Amygdala (tissue), 56 donors: ENCODE results near the gene ACER3.
"Not testable (repeated sequence)": the region's sequence is repeated elsewhere in the genome, so short reads cannot be mapped to it uniquely, and the experiment has no call there.

Source experiments
- DNase-seq, 56 donors: peaks; one replicate each; lab custom pipeline; 2025; lab: John Stamatoyannopoulos, UW

Gene ACER3

GRCh38 chr11:76911415-76911808 is 50.7 kb downstream of the ACER3 start:
- DNase-seq, result no peak

- DNase-seq, result no peak
These were observed 56.0 kb downstream of the ACER3 start for GRCh38 chr11:76916712-76917111.

DNA sequence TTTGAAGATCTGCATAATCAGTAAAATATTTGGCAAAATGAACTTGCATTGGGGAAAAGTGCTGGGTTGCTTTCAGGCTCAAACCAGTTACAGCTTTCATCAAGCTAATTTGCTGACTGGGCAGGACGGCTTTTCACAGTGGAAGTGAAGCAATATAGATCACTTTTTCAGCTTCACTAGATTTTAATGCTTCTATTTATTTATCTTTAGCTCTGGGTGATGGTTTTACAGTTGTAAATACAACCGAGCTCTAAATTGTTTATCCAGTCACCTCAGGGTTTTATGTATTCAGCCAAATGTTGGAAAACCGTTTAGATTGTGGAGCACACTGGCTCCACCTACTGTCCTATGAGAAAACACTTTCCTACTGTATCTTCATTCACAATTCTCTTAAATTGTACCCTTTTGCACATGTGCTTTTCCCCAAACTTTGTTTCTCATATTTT is 58.2 kb downstream of the ACER3 start:
- DNase-seq, result peak in 12 of 56 donors; percentile 2 to 63 (median 16)

- DNase-seq, result no peak
These were observed 58.7 kb downstream of the ACER3 start for GRCh38 chr11:76919467-76919866.

GRCh38 chr11:76919887-76920746 is 59.4 kb downstream of the ACER3 start:
- DNase-seq, result peak in 50 of 56 donors; percentile 8 to 86 (median 40)

GRCh38 chr11:76927160-76927559 is 66.4 kb downstream of the ACER3 start:
- no peak for DNase-seq

DNA sequence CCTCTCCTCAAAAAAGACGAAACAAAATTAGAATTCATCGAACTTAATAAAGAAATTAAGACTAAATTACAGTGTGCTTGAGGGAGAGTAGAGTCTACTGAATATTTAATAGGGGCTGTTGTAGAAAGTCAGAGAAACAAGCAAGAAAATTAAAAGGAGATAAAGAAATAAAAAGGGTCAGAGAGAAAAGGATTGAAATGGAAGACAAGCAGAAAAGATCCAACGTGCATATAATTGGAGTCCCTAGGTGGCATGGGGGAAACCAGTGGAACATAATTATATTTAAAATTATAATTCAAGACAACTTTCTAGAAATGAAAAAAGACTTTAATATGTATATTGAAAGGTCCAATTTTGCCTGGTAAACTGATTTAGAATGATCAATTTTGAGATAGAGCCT is 74.3 kb downstream of the ACER3 start:
- DNase-seq, result no peak

GRCh38 chr11:76939219-76939631 is 78.5 kb downstream of the ACER3 start:
- no peak for DNase-seq

GRCh38 chr11:76944225-76944624 is 83.5 kb downstream of the ACER3 start:
- no peak for DNase-seq

- DNase-seq, result no peak
These were observed 85.5 kb downstream of the ACER3 start for GRCh38 chr11:76946223-76946622.

- DNase-seq, result no peak
These were observed 86.5 kb downstream of the ACER3 start for GRCh38 chr11:76947190-76947589.

DNA sequence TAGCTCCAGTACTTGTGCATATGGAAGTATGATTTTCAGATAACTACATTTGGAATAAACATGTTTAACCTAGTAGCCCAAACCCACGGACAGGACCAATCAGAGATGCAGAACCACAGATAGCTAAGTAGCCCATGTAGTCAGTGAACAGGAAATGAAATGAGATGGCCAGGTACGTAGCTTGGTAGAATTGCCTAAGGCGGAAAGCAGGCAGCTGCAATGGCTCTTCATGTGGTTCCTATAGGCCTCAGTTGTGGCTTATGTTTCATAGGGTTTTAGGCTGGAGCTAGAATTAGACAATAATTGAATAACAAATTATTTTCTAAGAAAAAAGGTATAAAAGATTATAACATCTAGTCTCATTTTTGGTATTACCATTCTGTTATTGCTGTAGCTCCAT is 87.1 kb downstream of the ACER3 start:
- DNase-seq, result no peak

- no peak for DNase-seq
These were observed 94.9 kb downstream of the ACER3 start for GRCh38 chr11:76955459-76956114.

DNA sequence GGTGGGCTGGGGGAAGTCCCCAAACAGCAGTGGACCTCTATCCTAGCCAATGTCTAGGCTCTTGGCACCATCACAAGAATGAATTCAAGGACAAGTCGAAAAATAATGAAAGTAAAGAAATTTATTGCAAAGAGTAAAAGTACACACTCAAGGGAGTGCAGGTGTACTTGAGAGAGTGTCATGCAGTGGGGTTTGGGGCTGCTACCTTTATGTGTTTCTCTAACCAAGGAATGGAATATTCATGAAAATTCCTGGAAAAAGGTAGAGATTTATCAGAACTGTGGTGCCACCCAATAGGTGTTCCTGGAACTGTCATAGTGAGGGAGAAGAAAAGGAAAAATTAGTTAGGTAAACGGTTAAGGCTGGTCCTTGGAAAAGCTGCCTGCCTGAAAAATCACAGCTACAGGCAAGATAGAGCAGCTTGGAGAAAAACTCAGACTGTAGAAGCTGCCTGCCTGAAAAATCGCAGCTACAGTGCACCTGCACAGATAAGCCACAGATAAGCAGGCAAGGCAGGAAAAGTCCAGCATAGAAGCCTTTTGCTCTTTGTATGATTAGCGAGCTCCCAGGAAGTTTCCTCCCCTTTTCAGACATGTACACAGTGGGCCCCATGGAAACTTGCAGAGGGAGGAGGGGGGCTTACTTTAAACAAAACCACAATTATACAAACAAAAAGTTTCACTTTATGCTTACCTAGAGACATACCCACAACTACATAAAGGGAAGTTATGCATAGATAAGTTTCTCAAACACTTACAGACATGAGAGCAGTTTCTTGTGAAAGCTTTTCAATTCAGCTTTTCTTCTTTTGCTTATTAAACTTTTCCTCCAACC is 102.1 kb downstream of the ACER3 start:
- no peak for DNase-seq

- not testable (repeated sequence) for DNase-seq
These were observed 102.9 kb downstream of the ACER3 start for GRCh38 chr11:76963417-76964168.

DNA sequence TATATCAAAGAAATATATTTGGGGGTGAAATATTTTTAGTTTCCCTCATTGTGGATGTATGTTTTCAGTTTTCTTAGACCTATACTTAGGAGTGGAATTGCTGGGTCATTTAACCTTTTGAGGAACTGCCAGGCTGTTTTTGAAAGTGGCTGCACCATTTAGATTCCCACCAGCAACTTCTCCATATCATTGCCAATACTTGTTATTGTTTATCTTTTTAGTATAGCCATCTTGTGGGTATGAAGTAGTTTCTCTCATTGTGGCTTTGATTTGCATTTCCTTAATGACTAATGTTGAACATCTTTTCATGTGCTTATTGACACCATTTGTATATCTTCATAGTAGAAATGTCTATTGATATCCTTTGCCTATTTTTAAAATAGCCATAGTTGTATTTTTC is 111.3 kb downstream of the ACER3 start:
- DNase-seq, result no peak

DNA sequence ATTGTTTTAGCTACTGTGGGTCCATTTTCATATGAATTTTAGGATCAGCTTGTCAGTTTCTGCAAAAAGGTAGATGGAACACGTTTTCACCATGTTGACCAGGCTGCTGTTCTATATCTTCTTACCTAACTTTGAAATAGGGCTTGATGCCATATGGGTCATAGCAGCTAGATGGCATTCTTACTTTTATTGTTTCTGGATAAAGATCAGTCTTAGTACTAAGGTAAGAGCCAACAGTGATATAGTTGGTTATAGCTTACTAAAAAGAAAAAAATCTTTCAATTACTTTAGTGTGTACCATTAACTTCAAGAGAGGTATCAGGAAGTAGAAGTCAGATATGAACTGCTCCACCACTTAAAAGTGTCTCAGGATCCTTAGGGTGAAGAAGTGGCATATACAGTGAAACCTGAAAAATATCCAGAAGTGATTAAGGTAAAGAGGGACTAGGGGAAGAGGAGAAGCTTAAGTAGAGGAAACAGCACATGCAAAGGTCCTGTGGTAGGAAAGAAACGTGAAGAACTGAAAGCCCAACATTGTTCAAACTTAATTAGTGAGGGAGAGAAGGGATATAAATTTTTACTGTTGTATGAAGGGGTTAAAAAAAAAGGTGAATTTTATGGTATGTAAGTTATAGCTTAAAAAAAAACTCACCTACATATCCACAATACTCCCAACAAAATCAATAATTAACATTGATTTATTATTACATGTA is 113.6 kb downstream of the ACER3 start:
- no peak for DNase-seq

DNA sequence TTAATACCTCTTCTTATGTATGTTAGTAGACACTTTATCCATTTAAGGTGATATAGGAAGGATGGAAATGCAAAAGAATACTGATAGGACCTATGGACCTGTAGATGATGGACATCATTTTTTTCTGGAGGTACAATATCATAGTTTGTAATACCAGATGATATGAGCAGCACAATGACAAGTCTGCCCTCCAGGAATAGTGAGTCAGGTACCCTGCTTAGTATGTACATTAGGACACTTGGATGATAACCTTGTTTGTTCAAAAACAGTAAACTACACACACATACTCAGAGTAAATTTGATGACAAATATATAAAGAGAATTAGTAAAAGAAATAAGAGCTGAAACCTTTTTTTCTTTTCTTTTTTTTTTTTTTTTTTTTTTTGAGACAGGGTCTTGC is 114.8 kb downstream of the ACER3 start:
- no peak for DNase-seq

DNA sequence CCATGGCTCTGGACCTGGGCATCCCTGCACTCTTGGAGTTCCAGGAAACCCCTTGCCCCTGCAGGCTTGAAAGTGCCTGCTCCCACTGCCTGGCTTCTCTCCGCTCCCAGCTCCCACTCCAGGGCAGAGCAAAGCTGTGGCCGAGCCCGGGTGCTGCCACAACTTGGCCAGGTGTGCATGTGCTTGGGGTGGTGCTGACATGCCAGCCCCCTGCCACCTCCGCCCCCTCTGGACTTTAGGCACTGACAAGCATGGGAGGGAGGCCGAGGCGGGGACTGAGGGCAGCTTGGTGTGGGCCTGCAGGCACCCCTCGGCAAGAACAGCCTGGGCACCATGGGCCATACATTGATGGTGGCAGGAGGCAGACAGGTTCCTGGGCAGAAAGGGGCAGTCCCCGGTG is 117.1 kb downstream of the ACER3 start:
- DNase-seq, result no peak

- no peak for DNase-seq
These were observed 117.5 kb downstream of the ACER3 start for GRCh38 chr11:76978239-76978638.
